DMS153 (cell line): Measurements from ENCODE around the gene VEGFD.

ENCODE experiments used
- DNase-seq: peaks from one replicate; lab custom pipeline; 2025; lab: John Stamatoyannopoulos, UW

Gene VEGFD

DNA sequence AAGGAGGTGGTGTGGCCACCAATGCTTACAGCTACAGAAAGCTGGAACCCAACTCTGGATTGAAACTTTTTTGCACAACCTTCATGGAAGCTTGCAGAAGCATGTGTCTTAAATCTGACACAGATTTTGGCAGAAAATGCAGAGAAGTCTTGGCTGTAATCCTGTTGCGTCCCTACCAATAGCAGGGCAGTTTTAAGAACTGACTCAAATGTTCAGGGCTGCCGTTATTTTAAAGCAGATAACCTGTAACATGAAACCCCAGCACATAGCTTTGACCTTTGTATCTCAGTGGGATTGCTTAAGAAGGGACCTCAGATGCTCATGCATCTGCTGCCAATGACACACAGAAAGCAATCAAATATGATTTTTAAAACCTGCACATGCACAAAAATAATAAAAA lies at the start of gene VEGFD:
Gene VEGFD (minus strand): TSS at position 110 of the 400 bp plus-strand sequence. CDS start 467 bp downstream, outside the sequence.
- no peak for DNase-seq

DNA sequence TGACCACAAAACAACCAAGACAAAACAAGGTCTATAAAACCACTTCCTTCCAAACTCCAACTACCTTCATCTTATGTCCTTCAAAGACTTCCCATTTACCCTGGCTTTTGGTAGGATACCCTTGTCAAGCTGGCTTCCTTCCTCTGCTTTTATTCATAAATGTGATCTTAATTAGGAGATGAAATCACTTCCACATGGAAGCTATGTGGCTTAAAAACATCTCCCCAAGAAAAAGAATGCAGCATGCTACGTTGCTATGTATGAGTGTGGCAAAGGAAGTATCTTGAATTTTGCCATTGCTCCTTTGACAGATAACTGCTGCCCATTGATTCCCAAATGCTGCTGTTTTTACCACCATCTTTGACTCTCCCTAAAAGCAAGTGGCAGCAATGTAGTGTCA lies 46.4 kb upstream of the VEGFD start:
- no peak for DNase-seq

DNA sequence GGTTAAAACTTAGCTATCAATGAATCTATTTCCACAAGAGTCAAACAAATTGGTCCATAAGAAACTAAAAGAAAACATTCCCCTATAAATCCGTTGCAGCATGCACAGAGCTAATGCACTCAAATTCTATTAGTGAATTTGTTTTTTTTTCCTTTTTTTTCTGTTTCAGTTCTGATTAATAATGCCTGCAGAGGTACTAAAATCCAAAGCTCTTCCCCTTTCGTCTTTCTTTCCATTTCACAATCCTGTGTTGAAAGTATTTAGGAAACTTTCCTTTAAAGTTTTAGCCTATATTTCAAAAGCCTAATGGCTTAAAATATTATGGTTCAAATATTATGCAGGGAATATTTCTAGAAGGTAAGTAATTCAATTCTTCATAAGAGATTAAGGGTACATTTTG lies 45.9 kb upstream of the VEGFD start:
- DNase-seq: no peak

DNA sequence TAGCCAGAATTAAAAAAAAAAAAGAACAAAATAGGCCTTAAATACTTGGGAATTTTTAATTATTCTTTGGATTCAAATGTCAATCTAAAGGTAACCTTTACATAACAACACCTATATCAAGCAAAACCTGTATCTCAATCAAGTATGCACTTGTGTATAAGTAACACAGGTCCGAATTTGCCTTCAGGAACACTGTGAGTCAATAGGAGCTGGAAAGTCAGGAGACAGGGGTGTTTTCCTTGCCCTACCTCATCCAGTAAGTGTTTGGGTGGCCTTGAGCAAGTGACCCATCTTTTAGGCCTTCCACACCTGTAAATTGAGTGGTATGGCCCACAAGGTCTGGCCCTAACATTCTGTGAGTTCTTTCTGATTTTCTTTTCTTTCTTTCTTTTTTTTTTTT lies 40.8 kb upstream of the VEGFD start:
- DNase-seq: no peak

DNA sequence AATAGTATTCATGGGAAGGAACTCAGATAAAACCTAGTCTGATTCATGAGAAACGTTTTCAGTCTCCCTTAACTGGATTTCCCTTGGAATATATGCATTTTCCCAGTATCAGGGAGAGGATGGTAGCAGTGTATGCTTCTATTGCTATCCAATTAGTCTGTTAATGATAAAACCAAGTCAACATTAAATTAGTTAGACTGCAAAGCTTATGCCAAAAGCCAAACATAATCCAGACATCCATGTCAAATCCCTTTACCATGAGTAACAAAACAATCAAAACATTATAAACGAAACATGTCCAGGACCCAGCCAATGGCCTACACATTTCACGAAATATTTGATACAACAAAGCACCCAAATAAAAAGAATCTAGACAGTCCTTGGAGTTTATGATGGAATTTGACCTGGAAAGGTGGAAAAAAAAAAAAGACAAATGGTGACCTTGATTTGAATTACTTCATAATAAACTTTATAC lies 34.5 kb upstream of the VEGFD start:
- no peak for DNase-seq

GRCh38 chrX:15418041-15418706 lies 34.0 kb upstream of the VEGFD start:
- DNase-seq: no peak

GRCh38 chrX:15416133-15416993 lies 32.1 kb upstream of the VEGFD start:
- DNase-seq: no peak

DNA sequence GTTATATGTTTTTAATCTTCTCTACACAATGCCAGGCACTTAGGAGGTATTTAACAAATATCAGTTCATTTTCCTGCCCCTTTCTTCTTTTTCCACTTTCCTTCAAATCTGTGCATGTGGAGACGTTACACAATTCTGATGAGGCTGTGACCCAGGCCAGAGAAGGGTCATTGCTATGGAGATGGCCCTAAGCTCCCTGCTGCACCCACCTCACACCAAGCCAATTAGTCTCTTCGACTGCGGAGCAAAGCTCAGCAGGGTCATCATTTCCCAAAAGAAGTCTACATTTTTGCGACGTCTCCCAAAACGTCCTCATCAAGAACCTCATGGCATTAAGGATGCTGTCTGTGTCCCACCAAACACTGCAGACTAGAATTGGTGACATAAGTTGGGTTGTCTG lies 28.9 kb upstream of the VEGFD start:
- no peak for DNase-seq

DNA sequence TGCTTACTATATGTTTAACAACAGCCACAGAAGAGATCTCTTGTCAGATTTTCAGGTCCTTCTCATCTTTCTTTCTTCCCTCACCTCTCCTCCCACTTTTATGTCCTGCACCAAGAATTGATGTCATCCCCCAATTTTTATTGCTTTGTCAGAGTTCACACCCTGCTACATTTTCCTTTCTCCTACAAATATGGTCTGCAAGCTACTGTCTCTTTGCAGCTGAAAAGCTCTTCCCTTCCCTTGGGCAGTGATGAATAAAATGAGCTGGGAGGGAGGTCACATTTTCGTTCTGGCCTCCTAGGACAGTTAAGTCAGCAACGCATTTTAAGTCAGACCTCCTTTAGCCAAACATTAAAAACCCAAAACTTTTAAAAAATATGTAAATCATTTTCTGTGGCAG lies 26.7 kb upstream of the VEGFD start:
- DNase-seq: no peak

DNA sequence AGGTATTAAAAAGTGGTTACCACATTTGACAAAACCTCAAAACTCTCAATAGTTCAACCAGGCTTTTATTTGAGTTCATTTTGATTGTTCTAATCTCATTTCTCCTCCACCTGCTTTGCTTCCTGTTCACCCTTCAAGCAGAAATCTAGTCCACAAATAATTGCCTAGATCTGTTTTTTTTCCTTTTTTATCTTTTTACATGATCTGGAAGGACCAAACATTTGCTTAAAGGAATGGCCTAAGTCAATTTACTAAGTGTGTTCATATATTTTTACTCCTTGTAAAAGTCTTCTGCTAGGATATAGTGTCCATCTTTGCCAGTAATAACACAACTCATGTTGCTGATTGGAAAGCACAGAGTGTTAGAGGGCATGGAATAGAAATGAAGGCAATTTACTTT lies 26.2 kb upstream of the VEGFD start:
- no peak for DNase-seq

DNA sequence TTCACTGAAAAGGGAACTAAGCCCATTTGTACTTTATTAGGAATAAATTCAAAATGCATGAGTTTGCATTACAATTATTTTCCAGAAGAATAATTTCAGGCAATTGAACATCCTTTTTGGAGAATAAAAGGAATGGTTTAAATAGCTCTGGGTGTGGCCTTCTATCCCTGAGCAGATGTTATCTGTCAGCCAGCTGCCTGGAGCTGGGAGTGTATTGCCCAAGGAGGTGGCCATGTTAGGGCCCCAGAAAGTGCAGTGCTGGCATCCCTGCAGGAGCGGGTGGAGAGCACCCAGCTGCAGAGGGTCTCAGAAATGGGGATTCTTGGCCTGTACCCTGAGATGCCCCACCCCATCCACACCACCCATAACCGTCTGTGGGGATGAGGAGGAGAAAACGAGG lies 21.6 kb upstream of the VEGFD start:
- DNase-seq: no peak

DNA sequence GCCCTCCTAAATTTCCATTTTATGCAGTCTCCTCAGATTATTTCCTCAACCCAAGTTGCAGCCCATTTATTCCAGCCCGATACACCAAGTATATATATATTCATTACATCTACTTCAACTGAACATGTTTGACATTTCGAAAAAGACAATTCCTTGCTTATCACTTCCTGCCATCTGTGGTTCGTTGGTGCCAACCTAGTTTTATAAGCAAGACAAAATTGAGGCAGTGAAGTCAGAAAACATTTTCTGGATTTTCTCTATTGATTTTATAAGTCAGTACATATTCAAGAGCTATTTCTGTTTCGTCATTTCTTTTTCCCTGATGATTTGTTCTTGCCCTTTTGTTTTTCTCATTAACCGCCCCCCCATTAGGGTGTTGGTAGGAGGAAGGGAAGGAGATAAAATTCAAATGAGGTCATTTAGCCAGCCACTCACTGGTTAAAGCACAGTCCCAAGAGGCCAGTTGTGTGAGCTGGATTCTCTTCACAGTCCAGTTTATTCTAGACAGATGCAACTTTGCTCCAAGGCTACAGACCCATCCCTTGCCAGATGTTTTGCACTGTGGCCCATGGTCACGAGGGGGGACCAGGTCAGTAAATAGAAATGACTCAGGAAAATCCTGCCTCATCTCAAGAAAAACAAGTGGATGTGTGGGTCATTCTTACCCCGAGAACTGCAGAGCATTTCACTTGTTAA lies 20.3 kb upstream of the VEGFD start:
- DNase-seq: no peak

- DNase-seq: no peak
Observed at GRCh38 chrX:15401378-15401777, 17.2 kb upstream of the VEGFD start.

DNA sequence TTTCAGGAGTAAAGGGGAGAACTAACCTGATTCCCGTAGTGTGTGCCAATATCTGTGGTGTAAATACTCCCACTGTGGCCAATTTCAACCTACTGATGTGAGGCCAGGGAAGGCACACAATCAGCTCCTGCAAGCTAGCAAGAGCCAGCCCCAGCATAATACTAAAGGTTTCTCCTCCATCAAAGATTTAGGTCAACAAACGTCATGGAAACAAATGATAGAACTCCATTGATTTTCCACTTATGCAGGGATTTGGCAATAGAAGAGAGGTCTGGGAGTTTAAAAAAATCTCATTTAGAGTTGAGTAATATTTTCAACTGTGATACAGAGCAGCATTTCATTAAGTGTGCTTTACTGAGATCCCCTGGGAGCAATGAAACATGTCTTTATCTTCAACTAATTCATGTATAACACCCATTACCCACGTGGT lies 15.8 kb upstream of the VEGFD start:
- no peak for DNase-seq

GRCh38 chrX:15398874-15399273 lies 14.7 kb upstream of the VEGFD start:
- DNase-seq: no peak

DNA sequence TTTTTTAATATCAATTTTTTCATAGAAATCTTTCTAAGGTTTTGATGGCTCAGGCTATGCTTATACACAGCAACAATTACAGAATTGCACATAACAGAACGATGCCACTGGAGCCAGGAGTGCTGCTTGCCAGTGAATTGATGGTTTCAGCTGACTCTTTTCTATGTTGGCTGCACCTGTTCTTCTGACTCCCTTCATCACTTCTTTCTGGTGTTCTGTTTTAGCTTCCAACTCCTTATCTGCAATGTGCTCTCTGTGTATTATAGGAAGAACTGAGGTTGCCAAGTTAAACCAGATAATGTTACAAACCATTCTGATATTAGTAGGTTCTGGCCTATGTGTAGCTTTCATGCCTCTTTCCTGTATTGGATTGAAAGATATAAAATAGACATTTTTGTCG lies 11.6 kb upstream of the VEGFD start:
- no peak for DNase-seq

DNA sequence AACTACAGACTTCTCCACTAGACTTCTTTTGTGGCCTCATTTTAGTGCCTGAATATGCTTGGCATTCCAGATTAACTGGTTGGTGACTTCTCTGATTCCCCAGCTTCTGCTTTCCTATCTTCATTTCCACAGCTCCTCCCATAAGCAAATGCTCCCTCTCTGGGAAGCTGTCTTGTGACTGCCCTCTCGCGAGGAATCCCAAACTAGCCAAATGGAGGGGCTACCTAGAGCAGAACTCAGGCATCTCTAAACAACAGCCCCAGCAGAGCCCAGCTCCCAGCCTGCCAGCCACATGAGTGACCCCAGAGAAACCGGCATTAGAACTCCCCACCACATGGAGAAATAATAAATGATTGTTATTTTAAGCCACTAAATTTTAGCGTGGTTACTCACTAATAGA lies 7.6 kb upstream of the VEGFD start:
- DNase-seq: no peak

DNA sequence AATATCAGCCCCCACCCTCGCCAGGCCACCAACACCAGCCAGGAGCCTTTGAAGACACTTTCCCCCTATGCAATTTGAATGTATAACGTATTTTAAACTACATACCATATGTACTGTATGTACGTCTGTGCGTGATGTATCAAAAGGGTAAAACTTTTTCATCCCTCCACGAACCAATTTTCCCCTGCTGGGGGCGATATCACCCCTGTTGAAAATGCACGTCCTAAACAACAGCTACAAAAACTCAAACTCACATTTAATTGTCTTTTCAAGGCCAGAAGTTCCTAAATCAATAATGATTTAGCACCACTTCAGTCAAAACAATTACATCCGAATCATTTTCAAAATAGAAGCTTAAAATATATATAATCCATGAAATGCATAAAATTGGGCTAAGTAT lies 1.4 kb downstream of the VEGFD start:
- DNase-seq: no peak

GRCh38 chrX:15376956-15377355 lies 7.3 kb downstream of the VEGFD start:
- DNase-seq: no peak

- DNase-seq: no peak
Observed at GRCh38 chrX:15373976-15374375, 10.2 kb downstream of the VEGFD start.

DNA sequence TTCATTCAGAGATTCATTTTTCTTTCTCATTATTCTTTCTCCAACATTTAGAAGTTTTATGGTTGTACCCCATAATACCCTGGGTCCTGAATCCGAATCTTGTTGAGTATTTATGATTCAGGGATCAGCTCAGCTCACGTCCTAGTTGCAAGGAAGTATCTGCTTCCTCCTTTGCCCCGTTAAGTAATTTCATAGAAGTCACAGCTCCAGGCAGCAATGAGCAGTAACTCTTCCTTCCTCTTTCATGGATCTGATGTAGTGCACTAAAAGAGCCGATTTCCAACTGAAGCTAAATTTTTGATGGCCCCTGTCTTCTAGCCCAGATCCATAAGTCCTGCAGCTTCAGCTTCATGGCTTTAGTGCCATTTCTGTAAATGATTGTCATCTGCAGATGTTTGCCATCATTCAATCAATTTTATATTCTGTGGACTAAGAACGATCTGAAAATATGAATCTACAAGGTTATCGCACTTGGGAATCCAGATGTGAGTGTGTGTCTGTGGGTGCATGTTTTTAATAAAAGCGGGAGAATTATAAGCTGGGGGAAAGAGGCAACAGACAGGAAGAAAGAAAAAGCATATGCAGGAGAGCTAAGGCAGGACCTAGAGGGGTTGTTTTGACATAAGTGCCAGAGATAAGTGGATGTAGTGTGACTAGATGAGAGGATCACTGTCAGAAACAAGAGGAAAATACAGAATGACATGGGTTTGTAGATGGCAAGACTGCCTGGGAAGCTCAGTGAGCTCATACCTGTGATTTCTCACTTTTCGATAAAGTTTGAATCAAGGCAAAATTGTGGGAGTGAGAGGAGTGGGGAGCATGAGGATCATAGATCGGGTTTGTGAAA lies 17.5 kb downstream of the VEGFD start:
- no peak for DNase-seq

GRCh38 chrX:15359701-15360100 lies 24.5 kb downstream of the VEGFD start:
- no peak for DNase-seq
